ENCODE measurements around the gene CYSRT1. TPM values are rescaled to one million over a fixed set of nuclear protein-coding genes. Genes with fewer than 3 reads are reported as not detected.

Gene CYSRT1
- total RNA-seq, 4 donors from 2014 or later, result 40.2 to 119 (median 67.6) TPM

DNA sequence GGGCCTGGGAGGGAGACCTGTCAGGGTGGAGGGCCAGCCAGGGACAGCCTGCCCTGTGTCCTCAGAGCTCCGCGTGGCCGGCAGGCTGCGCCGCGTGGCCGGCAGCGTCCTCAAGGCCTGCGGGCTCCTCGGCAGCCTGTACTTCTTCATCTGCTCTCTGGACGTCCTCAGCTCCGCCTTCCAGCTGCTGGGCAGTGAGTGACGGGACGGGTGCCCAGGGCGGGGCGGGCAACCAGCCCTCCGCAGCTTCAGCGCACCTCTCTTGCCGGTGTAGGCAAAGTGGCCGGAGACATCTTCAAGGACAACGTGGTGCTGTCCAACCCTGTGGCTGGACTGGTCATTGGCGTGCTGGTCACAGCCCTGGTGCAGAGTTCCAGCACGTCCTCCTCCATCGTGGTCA, 7.5 kb downstream of the CYSRT1 start:
- intact Hi-C loops (cut with DNase I; ENCODE audit: low total_unique reads), result no loop called here
- no peak for TF ChIP-seq POLR2A (IDR thresholded peaks at IDR 0.05)
- TF ChIP-seq, protein P1, sequence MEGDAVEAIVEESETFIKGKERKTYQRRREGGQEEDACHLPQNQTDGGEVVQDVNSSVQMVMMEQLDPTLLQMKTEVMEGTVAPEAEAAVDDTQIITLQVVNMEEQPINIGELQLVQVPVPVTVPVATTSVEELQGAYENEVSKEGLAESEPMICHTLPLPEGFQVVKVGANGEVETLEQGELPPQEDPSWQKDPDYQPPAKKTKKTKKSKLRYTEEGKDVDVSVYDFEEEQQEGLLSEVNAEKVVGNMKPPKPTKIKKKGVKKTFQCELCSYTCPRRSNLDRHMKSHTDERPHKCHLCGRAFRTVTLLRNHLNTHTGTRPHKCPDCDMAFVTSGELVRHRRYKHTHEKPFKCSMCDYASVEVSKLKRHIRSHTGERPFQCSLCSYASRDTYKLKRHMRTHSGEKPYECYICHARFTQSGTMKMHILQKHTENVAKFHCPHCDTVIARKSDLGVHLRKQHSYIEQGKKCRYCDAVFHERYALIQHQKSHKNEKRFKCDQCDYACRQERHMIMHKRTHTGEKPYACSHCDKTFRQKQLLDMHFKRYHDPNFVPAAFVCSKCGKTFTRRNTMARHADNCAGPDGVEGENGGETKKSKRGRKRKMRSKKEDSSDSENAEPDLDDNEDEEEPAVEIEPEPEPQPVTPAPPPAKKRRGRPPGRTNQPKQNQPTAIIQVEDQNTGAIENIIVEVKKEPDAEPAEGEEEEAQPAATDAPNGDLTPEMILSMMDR (IDR thresholded peaks at IDR 0.05), result no peak
- DNase-seq (ENCODE audit: low spot score in 2 of 2), result no peak
- H3K4me3 ChIP-seq (ENCODE audit: low read depth, poor library complexity, severe bottlenecking), result no peak overlapping the region
- 53 to 72% methylated on average over 13 to 24 of the region's 24 CpGs for WGBS, 2 donors

DNA sequence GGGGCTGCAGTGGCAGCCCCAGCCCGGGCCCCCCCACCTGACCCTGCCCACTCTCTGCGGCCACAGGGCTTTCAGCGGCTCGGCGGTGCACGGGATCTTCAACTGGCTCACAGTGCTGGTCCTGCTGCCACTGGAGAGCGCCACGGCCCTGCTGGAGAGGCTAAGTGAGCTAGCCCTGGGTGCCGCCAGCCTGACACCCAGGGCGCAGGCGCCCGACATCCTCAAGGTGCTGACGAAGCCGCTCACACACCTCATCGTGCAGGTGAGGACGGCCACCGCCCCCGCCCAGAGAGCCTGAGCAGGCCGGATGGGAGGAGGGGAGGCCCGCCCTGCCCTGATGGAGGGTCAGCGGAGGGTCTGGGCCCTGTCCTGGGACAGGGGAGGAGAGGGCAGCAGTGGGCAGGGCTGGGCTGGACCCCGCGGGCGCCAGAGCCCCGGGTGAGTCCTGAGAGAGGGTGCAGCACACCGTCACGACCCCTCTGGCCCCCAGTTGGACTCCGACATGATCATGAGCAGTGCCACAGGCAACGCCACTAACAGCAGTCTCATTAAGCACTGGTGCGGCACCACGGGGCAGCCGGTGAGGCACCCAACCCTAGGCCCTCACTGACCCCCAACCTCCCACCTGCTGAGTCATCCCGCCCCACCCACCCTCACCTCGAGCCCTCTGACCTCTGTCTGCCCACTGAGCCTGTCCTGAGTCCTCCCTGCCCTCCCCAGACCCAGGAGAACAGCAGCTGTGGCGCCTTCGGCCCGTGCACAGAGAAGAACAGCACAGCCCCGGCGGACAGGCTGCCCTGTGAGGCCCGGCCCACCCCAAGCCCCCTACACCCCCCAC, 8.4 kb downstream of the CYSRT1 start:
- TF ChIP-seq, protein P1 (IDR thresholded peaks at IDR 0.05), result no peak
- TF ChIP-seq POLR2A (IDR thresholded peaks at IDR 0.05), result no peak
- no peak for DNase-seq (ENCODE audit: low spot score in 2 of 2)
- intact Hi-C loops (cut with DNase I; ENCODE audit: low total_unique reads), result no loop called here
- no peak overlapping the region for H3K4me3 ChIP-seq (ENCODE audit: low read depth, poor library complexity, severe bottlenecking)
- 66 to 71% methylated on average over 27 to 36 of the region's 40 CpGs for whole genome bisulfite sequencing, 2 donors

DNA sequence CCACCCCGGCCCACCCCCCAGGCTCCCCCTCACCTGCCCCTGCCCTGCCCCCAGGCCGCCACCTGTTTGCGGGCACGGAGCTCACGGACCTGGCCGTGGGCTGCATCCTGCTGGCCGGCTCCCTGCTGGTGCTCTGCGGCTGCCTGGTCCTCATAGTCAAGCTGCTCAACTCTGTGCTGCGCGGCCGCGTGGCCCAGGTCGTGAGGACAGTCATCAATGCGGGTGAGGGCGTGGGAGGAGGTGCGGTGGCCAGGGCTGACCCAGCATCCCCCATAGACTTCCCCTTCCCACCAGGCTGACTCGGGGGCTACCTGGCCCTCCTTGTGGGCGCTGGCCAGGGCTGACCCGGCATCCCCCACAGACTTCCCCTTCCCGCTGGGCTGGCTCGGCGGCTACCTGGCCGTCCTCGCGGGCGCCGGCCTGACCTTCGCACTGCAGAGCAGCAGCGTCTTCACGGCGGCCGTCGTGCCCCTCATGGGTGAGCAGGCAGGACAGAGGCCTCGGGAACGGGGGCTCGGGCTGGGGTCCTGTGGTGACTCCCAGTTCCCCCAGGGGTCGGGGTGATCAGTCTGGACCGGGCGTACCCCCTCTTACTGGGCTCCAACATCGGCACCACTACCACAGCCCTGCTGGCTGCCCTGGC, 9.2 kb downstream of the CYSRT1 start:
- intact Hi-C loops (cut with DNase I; ENCODE audit: low total_unique reads), result no loop called here
- DNase-seq (ENCODE audit: low spot score in 2 of 2), result no peak
- no peak for TF ChIP-seq POLR2A (IDR thresholded peaks at IDR 0.05)
- TF ChIP-seq, protein P1 (IDR thresholded peaks at IDR 0.05), result no peak
- no peak overlapping the region for H3K4me3 ChIP-seq (ENCODE audit: low read depth, poor library complexity, severe bottlenecking)
- 55 to 66% methylated on average over 16 to 24 of the region's 40 CpGs for WGBS, 2 donors

DNA sequence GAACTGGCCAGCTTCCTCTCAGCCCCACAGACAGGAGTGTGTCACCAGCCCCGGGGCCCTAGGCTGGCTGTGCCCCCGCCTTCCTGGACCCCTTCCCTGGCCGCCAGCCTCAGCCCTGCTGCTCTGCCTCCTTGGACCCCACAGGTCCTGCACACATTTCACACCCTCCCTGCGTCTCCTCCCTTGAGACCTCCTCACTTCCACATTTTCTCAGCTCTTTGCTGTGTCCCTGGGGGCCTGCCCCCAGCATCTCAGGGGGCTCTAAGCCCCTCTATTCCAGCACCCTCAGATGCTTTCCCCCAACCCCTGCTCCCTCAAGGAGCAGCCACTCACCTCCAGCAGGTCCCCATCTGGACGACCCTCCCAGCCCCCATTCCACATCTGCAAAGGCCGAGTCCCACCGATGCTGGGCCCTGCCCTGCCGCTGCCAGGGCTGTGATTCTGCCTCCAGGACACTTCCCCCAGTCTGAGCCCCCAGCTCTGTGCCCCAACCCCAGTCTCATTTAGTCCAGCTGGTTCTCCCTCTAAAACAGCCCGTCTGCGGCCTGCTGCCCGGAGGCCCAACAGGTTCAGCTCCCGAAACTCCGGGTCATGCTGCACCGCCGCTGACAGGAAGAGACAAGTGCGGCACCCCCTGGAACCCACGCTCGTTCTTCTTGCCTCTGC, 9.9 kb downstream of the CYSRT1 start:
- no peak overlapping the region for H3K4me3 ChIP-seq (ENCODE audit: low read depth, poor library complexity, severe bottlenecking)
- intact Hi-C loops (cut with DNase I; ENCODE audit: low total_unique reads), result no loop called here
- TF ChIP-seq, protein P1 (IDR thresholded peaks at IDR 0.05), result no peak
- no peak for TF ChIP-seq POLR2A (IDR thresholded peaks at IDR 0.05)
- DNase-seq (ENCODE audit: low spot score in 2 of 2), result no peak
- 66 to 74% methylated on average over 17 of the region's 18 CpGs for WGBS, 2 donors

DNA sequence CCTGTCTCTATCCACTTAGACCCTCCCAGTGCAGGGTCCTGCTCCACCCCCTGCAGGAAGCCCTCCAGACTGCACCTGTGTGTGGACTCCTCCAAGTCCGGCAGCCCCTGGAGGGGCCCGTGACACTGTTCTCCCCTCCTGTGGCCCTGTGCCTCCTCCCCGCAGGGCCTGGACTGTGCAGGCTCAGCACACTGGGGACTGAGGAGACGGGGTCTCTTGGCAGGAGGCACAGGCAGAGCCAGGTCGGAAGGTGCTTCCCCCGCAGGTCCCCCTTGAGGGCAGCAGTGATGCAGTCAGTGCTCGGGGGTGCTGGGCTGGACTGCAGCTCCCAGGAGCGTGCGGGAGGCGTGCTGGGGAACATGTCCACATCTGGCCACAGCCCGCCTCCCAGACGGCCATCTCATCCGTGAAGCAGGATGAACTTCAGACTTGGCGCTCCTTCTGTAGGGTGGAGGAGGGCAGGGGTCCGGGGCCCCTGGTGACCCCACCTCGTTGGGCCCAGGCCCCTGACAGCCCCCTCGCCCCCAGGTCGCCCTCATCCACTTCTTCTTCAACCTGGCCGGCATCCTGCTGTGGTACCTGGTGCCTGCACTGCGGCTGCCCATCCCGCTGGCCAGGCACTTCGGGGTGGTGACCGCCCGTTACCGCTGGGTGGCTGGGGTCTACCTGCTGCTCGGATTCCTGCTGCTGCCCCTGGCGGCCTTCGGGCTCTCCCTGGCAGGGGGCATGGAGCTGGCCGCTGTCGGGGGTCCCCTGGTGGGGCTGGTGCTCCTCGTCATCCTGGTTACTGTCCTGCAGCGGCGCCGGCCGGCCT, 10.7 kb downstream of the CYSRT1 start:
- TF ChIP-seq POLR2A (IDR thresholded peaks at IDR 0.05), result no peak
- TF ChIP-seq, protein P1 (IDR thresholded peaks at IDR 0.05), result no peak
- H3K4me3 ChIP-seq (ENCODE audit: low read depth, poor library complexity, severe bottlenecking), result no peak overlapping the region
- DNase-seq (ENCODE audit: low spot score in 2 of 2), result no peak
- 72 to 75% methylated on average over 18 to 32 of the region's 35 CpGs for WGBS, 2 donors
- intact Hi-C loops (cut with DNase I; ENCODE audit: low total_unique reads), result no loop called here
